RWPE1 (cell line): Measurements from ENCODE around the gene NOP58.
"Not testable (repeated sequence)": the region's sequence is repeated elsewhere in the genome, so short reads cannot be mapped to it uniquely, and the experiment has no call there.

ENCODE experiments used
- CTCF ChIA-PET: fragments of 350-600 bp; sonication (Branson Sonifier 250); formaldehyde crosslinking; extraction: SDS; loops from one replicate; lab custom pipeline; 2021; lab: Yijun Ruan, JAX
- POLR2A ChIA-PET: fragments of 400-600 bp; formaldehyde crosslinking; extraction: SDS; loops from one replicate; lab custom pipeline; 2020; ENCODE audit warnings: antibody characterized with exemption; ENCODE audit not compliant: low non-redundant PET; lab: Yijun Ruan, JAX
- DNase-seq: peaks from one replicate; pipeline ENCODE4 v3.0.0; 2012; ENCODE audit warnings: low spot score
- H3K27ac ChIP-seq: fragments of 450-650 bp; 2 replicates; pipeline ENCODE4 v1.5.1; 2017
- CTCF ChIP-seq: fragments of 450-650 bp; conservative IDR thresholded peaks from 2 replicates; pipeline ENCODE4 v1.5.1; 2017; ENCODE audit warnings: low read depth, mild to moderate bottlenecking

The NOP58 gene

GRCh38 chr2:202265467-202266277 is at the start of gene NOP58:
Gene NOP58, plus strand, starts transcription at chr2:202265763. Its CDS starts 179 bp downstream, at chr2:202265942.
- POLR2A ChIA-PET, result no interaction called here
- peak within 1 kb of the TSS; percentile 96 for H3K27ac ChIP-seq
- CTCF ChIA-PET, result interaction anchor here (0.6 to 1.0 kb wide), 3 partner anchors 14 to 1196 kb away, joined by 3 to 5 read pairs (median 3); no protein-coding TSS in a partner anchor
- TF ChIP-seq CTCF, result no peak
- peak; percentile 93 for DNase-seq

GRCh38 chr2:202221873-202222272 is 43.7 kb upstream of the NOP58 start:
- no peak overlapping the region for H3K27ac ChIP-seq
- ChIA-PET CTCF (no interaction called here), POLR2A (interaction anchor here (0.5 kb wide), 1 partner anchor 1173 kb away, joined by 3 read pairs; no protein-coding TSS in a partner anchor)
- no peak for DNase-seq
- no peak for TF ChIP-seq CTCF

- CTCF ChIA-PET, result no interaction called here
- peak; percentile 51 for DNase-seq
- POLR2A ChIA-PET, result interaction anchor here (0.6 kb wide), 1 partner anchor 990 kb away, joined by 6 read pairs; no protein-coding TSS in a partner anchor
These were observed 27.8 kb upstream of the NOP58 start for GRCh38 chr2:202237787-202238233.

GRCh38 chr2:202238234-202239197 is 27.0 kb upstream of the NOP58 start, which contains the start of gene SUMO1:
Gene SUMO1, minus strand, starts transcription at chr2:202238597. Its CDS starts 146 bp downstream, at chr2:202238451.
- no peak for TF ChIP-seq CTCF
- peak within 1 kb of the TSS; percentile 86 for H3K27ac ChIP-seq
- CTCF ChIA-PET, result no interaction called here
- POLR2A ChIA-PET, result no interaction called here
- peak; percentile 87 for DNase-seq

More at GRCh38 chr2:202237787-202238233, 27.8 kb upstream of the NOP58 start:
- no peak for TF ChIP-seq CTCF
- peak overlapping the region; percentile 86 for H3K27ac ChIP-seq

GRCh38 chr2:202247710-202248109 is 17.9 kb upstream of the NOP58 start:
- POLR2A ChIA-PET, CTCF ChIA-PET: not testable (repeated sequence)

GRCh38 chr2:202249521-202250253 is 15.9 kb upstream of the NOP58 start:
- ChIA-PET CTCF (no interaction called here), POLR2A (no interaction called here)
- TF ChIP-seq CTCF, result no peak
- peak; percentile 82 for DNase-seq
- peak overlapping the region; percentile 83 for H3K27ac ChIP-seq

More at GRCh38 chr2:202247710-202248109, 17.9 kb upstream of the NOP58 start:
- DNase-seq, H3K27ac ChIP-seq: not testable (repeated sequence)
